GM19467 (cell line): ENCODE measurements around the gene XPO4.
"Not testable (repeated sequence)": the region's sequence is repeated elsewhere in the genome, so short reads cannot be mapped to it uniquely, and the experiment has no call there.

Experiments
- ATAC-seq: cut with Tn5 transposase; IDR thresholded peaks from one replicate; pipeline ENCODE4 v1.9.1; 2021; ENCODE audit warnings: mild to moderate bottlenecking, moderate library complexity; ENCODE audit not compliant: unreplicated experiment

Gene XPO4

DNA sequence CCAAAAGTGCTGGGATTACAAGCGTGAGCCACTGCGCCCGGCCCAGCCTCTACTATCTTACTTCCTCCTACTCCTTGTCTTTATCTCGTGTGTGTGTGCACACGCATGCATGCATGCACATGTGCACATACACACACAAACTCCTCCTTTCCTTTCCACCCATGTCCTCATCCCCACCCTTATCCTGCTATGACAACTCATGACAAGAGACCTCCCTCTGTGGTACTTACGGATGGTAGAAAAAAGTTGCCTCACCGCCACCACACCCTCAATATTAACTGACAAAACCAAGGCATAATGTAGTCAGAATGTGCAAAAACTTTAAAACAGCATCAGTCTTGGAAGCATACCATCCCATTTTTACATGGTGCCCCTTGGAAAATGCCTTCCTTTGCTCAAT is 112.9 kb downstream of the XPO4 start:
- no peak for ATAC-seq

DNA sequence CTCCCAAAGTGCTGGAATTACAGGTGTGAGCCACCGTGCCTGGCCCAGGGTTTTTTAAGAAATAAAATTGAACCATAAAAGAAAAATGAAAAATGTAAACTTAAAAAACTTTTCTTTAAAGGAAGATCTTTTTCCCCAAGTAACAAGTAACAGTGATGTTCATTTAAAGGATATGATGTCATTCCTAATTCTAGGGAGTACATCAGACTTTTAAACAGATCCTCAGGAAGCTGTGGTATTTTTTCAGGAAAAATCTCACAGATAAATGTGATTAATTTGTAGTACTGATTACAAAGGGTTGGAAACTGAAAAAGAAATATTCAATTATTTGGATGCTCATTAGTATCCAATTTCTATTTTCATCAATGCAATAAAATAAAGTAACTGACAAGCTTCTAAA is 114.2 kb downstream of the XPO4 start:
- no peak for ATAC-seq

DNA sequence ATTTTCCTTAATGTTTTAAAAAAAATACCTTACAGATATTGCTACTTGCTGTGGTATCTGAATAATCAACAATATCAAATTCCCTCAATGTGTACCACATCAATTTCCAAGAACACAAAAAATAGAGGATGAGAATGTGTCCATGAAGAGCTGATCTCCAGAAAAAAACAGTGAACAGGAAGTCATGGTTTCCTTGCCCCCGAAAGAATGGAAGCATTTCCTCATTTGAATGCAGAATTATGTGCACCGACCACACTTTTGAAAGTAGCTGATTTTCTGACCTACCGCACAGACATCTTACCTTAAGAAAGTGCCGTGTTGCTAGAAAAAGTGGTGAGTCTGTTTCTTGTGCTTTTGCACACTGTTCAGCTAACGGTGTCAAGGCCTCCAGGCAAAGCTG is 115.4 kb downstream of the XPO4 start:
- ATAC-seq = no peak

DNA sequence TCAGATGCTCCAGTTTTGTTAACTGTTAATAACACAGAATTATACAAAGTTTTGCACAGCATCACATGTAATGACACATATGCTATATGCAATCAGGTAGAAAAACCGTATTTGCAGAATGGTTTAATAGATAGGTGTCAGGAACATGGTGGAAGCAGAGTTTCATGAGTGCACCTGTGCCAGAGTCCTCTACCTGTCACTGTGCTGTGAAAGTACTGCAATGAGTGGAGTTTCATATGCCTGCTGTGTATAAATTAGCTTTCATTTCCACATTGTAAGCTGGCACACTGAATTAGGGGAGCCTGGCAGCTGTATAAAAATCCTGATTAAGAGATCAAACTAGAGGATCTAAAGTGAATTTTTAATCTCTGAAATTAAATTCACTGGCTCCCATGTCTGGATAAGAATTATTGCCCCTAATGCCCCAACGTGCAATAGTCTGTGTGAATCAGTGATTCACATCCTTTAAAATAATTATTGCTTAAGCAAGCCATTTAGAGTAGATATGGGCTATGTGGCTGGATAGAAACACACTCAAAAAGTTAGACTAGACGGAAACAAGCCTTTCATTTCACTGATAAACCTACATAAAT is 120.3 kb downstream of the XPO4 start:
- peak; percentile 66 for ATAC-seq

DNA sequence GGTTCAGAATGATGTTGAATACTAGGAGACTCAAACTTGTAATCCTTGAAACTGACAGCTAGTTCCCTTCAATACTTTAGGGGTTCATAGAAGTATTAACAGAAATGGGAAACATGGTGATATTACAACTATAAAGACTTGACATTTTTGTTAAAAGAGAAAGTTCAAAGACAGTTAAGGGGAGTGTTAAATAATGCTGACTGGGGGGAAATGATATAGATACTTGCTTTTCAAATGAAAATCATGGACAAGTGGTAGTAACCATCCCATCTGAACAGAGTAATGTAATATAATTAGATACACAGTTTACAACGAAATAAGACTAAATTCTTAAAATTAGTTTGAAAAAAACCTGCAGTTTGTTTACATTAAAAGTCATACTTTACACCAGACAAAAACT is 122.2 kb downstream of the XPO4 start:
- no peak for ATAC-seq

DNA sequence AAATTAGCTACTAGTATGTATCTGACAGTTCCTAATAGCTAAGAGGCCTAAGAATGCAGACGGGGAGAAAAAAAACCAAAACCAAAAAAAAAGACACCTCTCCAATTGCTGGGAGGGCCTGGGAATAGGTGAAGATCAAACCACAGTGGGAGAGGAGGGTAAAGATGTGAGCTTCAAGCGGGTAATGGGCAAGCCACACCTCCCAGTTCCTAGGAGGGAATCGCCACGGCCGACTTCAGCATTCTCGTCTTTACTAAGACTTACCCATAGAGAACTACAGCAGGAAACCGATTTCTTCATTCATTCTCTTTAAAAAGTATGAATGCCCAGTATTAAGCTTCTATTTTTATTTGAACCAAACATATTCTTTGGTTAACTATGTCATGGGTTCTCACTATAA is 123.1 kb downstream of the XPO4 start:
- no peak for ATAC-seq

DNA sequence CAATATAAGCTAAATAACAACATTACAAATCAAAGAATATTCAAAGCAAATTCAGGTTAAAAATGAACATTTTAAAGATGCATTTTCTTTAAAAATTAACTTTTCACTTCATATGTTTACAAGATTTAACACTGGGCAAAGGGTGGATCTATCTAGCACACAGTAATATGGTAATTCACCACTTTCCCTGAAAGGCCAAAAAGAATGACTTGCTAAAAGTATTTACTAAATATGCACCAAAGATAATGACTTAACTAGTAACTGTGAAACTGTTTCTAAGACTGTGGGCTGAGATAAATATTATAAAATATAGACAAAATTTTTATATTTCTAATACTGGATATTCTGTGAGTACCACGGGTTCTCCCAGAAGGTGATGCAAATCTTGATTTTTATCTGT is 124.2 kb downstream of the XPO4 start:
- no peak for ATAC-seq

DNA sequence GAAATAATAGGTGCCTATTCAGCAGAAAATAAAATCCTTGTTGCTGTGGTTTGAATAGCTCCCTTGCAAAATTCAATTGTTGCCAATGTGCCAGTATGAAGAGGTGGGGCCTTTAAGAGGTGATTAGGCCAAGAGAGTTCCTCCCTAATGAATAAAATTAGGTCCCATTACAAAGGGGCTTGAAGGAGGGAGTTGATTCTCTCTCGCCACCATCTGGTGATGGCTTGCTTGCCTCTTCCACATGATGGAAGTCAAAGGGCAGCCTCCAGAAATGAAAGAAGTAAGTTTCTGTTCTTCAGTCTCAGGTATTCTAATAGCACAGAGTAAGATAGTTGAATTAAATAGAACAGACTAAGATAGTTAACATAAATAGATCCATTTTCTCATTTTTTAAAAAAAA is 125.8 kb downstream of the XPO4 start:
- ATAC-seq = no peak

DNA sequence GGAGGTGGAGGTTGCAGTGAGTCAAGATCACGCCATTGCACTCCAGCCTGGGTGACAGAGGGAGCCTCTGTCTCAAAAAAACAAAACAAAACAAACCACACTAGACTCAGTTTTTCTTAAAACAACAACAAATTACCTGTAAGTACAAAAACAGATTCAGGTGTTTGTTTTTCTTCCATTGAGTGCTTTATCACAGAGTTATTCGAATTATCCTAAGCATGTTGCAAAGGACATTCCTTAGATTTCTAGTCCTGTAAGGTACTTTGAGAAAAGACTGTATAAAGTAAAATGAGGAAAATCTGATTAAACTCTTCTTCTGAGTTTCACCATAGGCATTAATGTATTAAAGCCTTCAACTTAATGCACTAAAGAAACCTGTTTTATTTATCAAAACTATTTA is 126.6 kb downstream of the XPO4 start:
- no peak for ATAC-seq

DNA sequence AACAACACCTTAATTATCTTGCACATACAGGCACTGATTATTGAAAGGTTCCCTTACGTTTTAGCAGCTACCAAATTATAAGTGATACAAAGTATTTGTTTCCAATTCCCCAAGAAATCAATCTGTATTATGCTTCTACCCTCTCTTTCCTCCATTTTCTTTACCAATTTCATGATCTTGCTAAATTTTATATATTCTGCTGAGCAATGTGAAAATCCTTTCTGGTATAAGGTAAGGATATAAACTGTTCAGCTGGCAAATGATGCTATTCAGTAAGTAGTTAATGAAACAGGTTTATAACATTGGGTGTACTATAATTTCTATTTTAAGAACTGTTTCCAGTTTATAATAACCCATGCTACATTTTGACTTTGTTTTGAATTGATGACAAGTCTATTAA is 127.8 kb downstream of the XPO4 start:
- ATAC-seq = no peak

DNA sequence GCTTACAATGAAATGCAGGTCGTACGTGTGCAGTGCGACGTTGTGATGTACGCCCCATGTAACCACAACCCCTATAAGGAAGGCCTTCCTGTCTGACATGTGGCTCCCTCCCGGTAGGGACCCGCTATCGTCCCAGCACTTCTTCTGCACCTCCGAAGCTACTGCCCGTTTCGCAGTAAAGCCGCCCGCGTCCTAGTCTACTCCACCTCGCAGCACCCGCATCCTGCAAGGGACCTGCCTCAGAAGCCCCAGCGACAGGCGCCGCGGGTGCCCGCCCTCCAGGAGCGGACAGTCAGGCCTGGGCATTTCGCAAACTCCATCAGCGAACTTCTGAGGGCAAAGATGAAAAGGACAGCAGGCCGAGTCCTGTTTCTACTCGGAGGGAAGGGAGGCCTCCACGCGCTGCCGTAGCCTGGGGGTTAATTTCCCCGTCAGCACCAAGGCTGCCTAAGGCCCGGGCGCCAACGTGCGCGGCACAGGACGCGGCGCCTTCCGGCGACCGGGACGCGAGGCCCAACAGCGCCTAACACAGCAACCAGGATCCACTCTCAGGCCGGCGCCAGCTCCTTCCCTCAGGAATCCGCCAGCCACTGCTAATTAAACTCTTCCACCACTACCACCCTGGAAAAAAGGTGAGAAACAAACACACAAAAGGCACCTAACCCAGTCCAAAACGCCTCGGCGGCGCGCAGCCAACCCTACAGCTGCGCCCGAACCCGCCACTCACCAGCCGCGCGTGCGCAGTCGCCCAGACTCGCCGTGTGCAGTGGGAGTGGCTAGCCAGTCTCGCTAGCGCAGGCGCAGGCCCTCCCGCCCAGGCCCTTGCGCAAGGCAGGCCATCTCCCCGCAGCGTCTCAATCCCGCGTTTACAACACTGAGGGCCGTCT is 129.1 kb downstream of the XPO4 start, which contains the start of gene EEF1AKMT1:
Gene EEF1AKMT1 (minus strand): TSS at position 768 of the 887 bp plus-strand sequence. CDS start 16,363 bp downstream, outside the sequence.
- peak; percentile 86 for ATAC-seq

DNA sequence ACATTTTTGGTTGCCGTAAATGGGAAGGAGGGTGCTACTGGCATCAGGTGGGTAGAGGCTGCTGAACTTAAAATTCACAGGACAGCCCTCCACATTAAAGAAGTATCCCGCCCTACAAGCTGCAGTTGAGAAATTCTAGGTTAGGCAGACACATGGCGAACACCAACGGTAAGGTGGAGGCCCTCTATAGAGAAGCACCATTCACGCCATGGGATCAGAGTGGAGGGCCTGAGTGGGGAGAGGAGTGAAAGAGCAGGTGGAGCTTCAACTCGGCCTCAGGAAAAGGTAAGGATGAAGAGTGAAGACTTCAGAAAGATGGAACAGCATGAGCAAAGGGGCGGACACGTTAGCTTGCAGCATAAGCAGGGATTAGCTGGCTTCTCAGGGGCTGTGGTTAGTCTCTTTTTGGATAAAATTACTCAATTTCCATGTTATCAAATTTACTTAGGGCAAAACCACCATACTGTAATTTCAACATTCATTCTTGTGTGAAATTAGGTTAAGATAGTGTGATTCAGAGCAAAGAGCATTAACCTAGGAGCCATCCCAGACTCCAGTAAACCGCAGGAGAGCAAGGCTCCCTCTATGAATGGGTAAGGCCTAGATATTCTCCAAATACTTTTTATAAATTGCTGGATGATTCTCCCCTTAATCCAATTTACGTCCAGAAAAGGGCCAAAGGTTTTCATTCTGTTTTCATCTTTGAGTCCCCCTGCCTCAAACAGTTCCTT is 130.0 kb downstream of the XPO4 start:
- no peak for ATAC-seq

DNA sequence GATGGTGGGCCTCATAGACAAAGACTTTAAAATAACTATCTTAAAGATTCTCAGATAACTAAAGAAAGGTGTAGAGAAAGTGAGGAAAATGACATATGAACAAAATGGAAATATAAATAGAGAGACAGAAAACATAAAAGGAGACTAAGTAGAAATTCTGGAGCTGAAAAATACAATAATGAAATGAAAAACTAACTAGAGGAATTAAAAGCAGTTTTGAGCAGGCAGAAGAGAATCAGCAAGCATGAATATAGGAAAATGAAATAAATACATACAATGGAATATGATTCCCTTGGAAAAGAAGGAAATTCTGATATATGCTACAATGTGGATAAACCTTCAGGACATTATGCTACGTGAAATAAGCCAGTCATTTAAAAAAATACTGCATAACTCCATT is 132.7 kb downstream of the XPO4 start:
- no peak for ATAC-seq

DNA sequence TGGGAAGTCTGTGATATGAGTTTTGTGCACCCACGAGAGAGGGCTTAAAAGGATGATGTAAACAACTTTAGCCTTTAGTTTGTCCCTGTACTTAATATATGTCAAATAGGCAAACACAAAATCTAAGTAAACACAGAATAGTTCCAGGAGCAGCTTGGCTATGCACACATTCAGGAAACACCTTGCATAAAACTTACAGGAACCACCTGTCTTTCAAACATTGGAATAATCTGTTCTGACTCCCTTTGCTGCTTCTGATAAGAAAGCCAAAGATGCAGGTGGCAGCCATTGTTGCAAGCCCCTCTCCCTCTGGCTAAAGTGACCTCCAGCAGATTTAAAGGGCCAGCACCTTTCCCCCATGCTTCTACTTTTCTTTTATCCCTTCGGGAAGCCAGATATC is 133.5 kb downstream of the XPO4 start:
- no peak for ATAC-seq

DNA sequence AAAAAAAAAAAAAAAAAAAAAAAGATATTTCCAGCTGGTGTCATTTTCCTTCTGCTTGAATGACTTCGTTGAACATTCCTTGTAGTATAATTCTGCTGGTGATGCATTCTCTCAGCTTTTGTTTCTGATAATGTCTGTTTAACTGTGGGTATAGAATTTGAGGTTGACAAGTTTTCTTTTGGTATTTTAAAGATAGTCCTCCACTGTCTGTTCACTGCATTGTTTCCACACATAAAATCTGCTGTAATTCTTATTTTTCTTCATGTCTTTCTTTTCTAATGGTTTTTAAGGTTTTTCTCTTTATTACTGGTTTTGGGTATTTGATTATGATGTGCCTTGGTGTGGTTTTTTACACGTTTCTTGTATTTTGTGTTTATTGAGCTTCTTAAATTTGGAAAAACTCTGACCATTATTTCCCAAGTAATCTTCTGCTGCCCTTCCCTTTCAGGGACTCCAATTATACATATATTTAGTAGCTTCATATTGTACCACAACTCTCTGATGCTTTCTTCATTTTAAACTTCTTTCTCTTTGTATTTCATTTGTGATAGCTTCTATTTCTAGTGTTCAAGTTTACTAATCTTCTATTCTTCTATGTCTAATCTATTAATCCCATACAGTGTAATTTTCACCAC is 135.1 kb downstream of the XPO4 start:
- ATAC-seq = no peak

DNA sequence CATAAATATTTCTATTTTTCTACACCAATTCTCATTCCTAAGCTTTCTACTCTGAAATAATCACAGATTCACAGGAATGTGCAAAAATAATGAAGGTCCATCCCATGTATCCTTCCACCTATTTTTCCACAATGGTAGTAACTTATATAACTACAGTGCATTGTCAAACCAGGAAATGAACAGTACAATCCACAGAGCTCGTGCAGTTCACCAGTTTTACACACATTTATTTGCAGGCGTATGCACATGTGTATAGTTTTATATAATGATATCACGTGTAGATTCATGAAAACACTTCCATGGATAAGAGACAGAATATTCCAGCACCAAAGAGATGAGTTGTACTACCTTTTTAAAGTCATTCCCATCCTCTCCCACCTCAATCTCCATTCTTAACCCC is 141.7 kb downstream of the XPO4 start:
- ATAC-seq = no peak

DNA sequence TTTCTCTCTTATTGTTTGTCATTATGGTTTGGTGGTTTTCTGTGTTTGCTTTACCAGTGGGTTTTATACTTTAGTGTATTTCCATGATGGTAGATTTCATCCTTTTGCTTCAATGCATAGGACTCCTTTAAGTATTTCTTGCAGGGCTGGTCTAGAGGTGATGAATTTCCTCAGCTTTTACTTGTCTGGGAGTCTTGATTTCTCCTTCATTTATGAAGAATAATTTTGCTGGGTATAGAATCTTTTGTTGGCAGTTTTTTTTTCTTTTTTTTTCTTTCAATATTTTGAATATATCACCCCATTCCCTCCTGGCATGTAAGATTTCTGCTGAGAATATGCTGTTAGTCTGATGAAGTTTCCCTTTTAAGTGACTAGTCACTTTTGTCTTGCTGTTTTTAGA is 148.5 kb downstream of the XPO4 start:
- no peak for ATAC-seq

DNA sequence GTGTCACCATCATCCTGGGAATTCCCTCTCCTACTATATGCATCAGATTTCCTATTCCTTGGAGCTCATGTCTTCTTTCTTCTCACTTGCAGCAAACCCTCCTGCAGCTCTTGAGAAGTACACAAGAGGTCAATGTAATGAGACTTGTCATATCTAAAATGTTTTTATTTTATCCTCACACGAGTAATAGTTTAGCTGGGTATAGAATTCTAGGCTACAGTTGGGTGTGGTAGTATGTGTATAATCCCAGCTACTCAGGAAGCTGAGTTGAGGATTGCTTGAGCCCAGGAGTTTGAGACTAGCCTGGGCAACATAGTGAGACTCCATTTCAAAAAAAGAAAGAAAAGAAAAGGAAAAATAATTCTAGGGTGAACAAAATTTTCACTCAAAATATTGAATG is 153.2 kb downstream of the XPO4 start:
- ATAC-seq = no peak

DNA sequence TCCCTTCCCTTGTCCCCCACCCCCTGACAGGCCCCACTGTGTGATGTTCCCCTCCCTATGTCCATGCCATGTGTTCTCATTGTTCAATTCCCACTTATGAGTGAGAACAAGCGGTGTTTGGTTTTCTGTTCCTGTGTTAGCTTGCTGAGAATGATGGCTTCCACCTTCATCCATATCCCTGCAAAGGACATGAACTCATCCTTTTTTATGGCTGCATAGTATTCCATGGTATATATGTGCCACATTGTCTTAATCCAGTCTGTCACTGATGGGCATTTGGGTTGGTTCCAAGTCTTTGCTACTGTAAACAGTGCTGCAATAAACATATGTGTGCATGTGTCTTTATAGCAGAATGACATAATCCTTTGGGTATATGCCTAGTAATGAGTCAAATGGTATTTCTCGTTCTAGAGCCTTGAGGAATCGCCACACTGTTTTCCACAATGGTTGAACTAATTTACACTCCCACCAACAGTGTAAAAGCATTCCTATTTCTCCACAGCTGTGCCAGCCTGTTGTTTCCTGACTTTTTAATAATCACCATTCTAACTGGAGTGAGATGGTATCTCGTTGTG is 158.6 kb downstream of the XPO4 start:
- not testable (repeated sequence) for ATAC-seq

DNA sequence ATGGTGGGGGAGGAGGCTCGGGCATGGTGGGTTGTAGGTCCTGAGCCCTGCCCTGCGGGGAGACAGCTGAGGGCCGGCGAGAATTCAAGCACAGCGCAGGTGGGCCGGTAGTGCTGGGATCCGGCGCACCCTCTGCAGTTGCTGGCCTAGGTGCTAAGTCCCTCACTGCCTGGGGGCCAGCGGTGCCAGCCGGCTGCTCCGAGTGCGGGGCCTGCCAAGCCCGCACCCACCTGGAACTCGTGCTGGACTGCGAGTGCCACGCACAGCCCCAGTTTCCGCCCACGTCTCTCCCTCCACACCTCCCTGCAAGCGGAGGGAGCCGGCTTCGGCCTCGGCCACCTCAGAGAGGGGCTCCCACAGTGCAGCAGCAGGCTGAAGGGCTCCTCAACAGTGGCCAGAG is 162.5 kb downstream of the XPO4 start:
- no peak for ATAC-seq

DNA sequence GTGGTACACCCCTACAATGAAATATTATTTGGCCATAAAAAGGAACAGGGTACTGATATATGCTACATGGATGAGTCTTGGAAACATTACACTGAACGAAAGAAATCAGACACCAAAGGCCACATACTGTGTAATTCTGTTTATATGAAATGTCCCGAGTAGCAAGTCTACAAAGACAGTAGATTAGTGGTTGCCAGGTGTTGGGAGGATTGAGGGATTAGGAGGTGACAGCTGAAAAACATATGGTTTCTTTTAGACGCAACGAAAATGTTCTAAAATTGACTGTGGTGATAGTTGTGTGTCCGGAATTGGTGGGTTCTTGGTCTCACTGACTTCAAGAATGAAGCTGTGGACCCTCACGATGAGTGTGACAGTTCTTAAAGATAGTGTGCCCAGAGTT is 163.9 kb downstream of the XPO4 start:
- ATAC-seq = no peak
